ENCODE data around the gene CASR.
A peak's percentile ranks its signal among the peaks of the same experiment; 100 is the strongest.

The CASR gene

DNA sequence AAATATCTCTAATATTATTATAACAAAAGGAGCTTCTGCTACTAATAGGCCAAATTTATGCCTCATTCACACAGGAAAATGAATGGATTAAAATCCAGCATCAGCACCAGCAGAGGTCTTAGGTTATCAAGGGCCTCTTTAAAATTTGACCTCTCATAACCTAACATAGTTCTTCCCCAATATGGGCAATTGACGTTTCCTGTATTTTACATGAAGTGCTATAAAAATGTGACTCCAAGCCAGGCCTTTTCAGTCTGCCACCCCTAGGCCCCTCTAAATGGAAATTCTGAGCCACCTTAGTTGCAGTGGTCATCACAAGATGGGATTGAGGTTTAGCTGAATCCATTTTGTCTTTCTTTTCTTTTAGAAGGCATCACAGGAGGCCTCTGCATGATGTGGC, 70.1 kb downstream of the CASR start:
- H2AFZ ChIP-seq (ENCODE audit: low read depth, low read length) = no peak overlapping the region
- H3K4me1 ChIP-seq (ENCODE audit: control insufficient read depth, insufficient read depth, low read depth, low read length) = no peaks in the 10 kb centered on the region
- no peak overlapping the region for H2BK15ac ChIP-seq (ENCODE audit: low read depth, poor library complexity, severe bottlenecking)
- no peak overlapping the region for H3K14ac ChIP-seq (ENCODE audit: low read length in 2 of 2)
- H2BK120ac ChIP-seq (ENCODE audit: low read depth, low read length) = no peak overlapping the region
- peaks cover 4 to 8% of the 10 kb centered on the region in 2 experiments for H3K27me3 ChIP-seq (ENCODE audit: control insufficient read depth in 1 of 2, insufficient read depth in 1 of 2, low read length in 2 of 2)
- no peaks in the 10 kb centered on the region for H3K36me3 ChIP-seq (ENCODE audit: control insufficient read depth in 1 of 2, insufficient read depth in 2 of 2, low read depth in 1 of 2, low read length in 2 of 2)
- no peak overlapping the region for H3K4ac ChIP-seq (ENCODE audit: low read depth in 1 of 2, low read length in 2 of 2)
- H3K79me1 ChIP-seq (replicated peaks; ENCODE audit: low read length, poor library complexity, severe bottlenecking) = no peaks in the 10 kb centered on the region
- no peak overlapping the region for H3K18ac ChIP-seq (ENCODE audit: low read depth in 1 of 2, low read length in 2 of 2)
- H2BK12ac ChIP-seq (ENCODE audit: low read length in 2 of 2) = no peak overlapping the region
- no peak overlapping the region for H2AK5ac ChIP-seq (ENCODE audit: low read length, severe bottlenecking)
- H4K8ac ChIP-seq (ENCODE audit: low read length) = no peak overlapping the region
- no peaks in the 10 kb centered on the region for H3K9me3 ChIP-seq (ENCODE audit: control insufficient read depth, low read length)
- WGBS = 83% methylated on average over 1 of the region's 1 CpG
- no peak overlapping the region for H3K23ac ChIP-seq (ENCODE audit: low read length in 2 of 2)
- no peak overlapping the region for H3K27ac ChIP-seq (ENCODE audit: low read length, poor library complexity, severe bottlenecking)
- no peak overlapping the region for H3K4me2 ChIP-seq (ENCODE audit: low read length, poor library complexity, severe bottlenecking)
- no peak overlapping the region for H3K9ac ChIP-seq (ENCODE audit: low read length)
- H4K91ac ChIP-seq (ENCODE audit: low read length) = no peak overlapping the region
- no peak for DNase-seq
- H3K4me3 ChIP-seq (ENCODE audit: insufficient read depth in 1 of 2, low read depth in 1 of 2, low read length in 2 of 2) = no peak overlapping the region
- no peak overlapping the region for H2BK5ac ChIP-seq (ENCODE audit: low read depth, low read length, poor library complexity, severe bottlenecking)

DNA sequence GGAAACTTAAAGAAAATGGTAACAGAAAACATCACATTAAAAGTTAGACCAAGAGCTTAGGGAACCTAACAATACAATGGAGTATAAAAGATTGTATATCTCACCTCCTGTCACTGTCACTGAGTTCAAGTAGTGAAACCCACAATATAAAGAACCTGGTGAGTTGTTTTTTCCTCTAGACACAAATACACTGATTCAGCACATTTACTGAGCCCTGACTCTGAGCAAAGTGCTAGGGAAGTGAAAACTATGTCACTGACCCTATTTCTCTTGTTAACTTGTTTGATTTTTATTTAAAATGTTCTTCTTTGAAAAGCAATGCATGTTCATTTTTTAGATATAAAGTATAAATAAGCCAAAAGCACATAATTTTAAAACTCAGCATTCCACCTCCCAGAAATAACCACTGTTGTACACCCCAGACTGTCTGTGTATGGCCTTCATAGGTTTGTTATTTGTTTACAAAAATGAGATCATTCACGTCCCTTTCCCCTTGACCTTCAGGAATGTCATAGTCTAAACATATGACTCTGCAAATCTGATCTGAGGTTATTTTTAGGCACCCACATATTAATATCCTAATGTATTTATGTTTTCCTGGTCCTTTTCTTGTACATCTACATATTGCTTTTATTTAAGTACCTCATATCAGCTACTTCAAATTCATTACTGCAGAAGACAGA, 72.4 kb downstream of the CASR start:
- Histone ChIP-seq H2BK120ac (ENCODE audit: low read depth, low read length) (no peak overlapping the region), H2AK5ac (ENCODE audit: low read length, severe bottlenecking) (no peak overlapping the region), H4K91ac (ENCODE audit: low read length) (no peak overlapping the region), H3K4me1 (ENCODE audit: control insufficient read depth, insufficient read depth, low read depth, low read length) (peaks cover 2% of the 10 kb centered on the region), H2AFZ (ENCODE audit: low read depth, low read length) (no peak overlapping the region), H3K79me1 (replicated peaks; ENCODE audit: low read length, poor library complexity, severe bottlenecking) (no peaks in the 10 kb centered on the region), H3K4ac (ENCODE audit: low read depth in 1 of 2, low read length in 2 of 2) (no peak overlapping the region), H3K4me3 (ENCODE audit: insufficient read depth in 1 of 2, low read depth in 1 of 2, low read length in 2 of 2) (no peak overlapping the region), H3K14ac (ENCODE audit: low read length in 2 of 2) (no peak overlapping the region), H3K27me3 (ENCODE audit: control insufficient read depth in 1 of 2, insufficient read depth in 1 of 2, low read length in 2 of 2) (peaks cover 4 to 6% of the 10 kb centered on the region in 2 experiments), H3K23ac (ENCODE audit: low read length in 2 of 2) (no peak overlapping the region), H2BK12ac (ENCODE audit: low read length in 2 of 2) (no peak overlapping the region), H3K9me3 (ENCODE audit: control insufficient read depth, low read length) (no peaks in the 10 kb centered on the region), H3K36me3 (ENCODE audit: control insufficient read depth in 1 of 2, insufficient read depth in 2 of 2, low read depth in 1 of 2, low read length in 2 of 2) (no peaks in the 10 kb centered on the region), H3K9ac (ENCODE audit: low read length) (no peak overlapping the region), H3K4me2 (ENCODE audit: low read length, poor library complexity, severe bottlenecking) (no peak overlapping the region), H4K8ac (ENCODE audit: low read length) (no peak overlapping the region), H3K18ac (ENCODE audit: low read depth in 1 of 2, low read length in 2 of 2) (no peak overlapping the region), H2BK15ac (ENCODE audit: low read depth, poor library complexity, severe bottlenecking) (no peak overlapping the region), H2BK5ac (ENCODE audit: low read depth, low read length, poor library complexity, severe bottlenecking) (no peak overlapping the region), H3K27ac (ENCODE audit: low read length, poor library complexity, severe bottlenecking) (no peak overlapping the region)
- no CpG with 5 or more reads among the region's 1 CpG for WGBS
- peak; percentile 70 for DNase-seq

DNA sequence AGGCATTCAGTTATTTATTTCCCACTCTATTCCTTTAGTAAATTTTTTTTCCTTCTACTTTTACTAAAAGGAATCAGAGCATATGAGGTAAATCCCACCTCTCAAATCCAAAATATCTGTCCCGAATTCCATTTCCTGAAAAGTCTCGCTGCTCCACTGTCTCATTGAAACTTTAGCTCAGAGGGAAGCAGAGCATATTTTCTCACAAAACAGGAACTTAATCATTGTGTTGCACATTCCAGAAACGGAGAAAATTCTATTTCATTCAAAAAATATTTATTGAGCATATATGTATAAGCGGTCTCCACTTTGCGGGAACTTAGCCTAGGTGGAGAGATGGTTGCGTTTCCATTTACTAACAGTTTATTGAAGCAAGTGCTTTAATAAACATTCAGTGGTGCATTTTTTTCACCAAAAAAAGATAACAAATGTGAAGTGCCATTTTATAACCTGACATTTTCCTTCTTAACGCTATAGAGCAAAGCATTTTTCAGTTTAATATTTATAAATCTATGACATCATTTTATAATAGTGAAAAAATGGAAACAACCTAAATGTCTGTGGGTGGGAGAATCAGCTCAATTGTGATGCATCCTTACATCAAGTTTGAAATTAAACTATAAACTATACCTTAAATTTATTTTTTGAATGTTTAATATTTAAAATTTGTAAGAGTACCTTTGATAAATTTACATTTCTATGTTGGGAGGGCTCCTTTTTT, 74.3 kb downstream of the CASR start:
- Histone ChIP-seq H3K14ac (ENCODE audit: low read length in 2 of 2) (no peak overlapping the region), H3K4me1 (ENCODE audit: control insufficient read depth, insufficient read depth, low read depth, low read length) (peaks cover 2% of the 10 kb centered on the region), H2BK12ac (ENCODE audit: low read length in 2 of 2) (no peak overlapping the region), H3K27me3 (ENCODE audit: control insufficient read depth in 1 of 2, insufficient read depth in 1 of 2, low read length in 2 of 2) (peaks cover 12 to 20% of the 10 kb centered on the region in 2 experiments), H3K4me3 (ENCODE audit: insufficient read depth in 1 of 2, low read depth in 1 of 2, low read length in 2 of 2) (no peak overlapping the region), H2BK120ac (ENCODE audit: low read depth, low read length) (no peak overlapping the region), H2AFZ (ENCODE audit: low read depth, low read length) (no peak overlapping the region), H3K23ac (ENCODE audit: low read length in 2 of 2) (no peak overlapping the region), H2BK5ac (ENCODE audit: low read depth, low read length, poor library complexity, severe bottlenecking) (no peak overlapping the region), H3K4me2 (ENCODE audit: low read length, poor library complexity, severe bottlenecking) (no peak overlapping the region), H3K18ac (ENCODE audit: low read depth in 1 of 2, low read length in 2 of 2) (no peak overlapping the region), H2AK5ac (ENCODE audit: low read length, severe bottlenecking) (no peak overlapping the region), H4K8ac (ENCODE audit: low read length) (no peak overlapping the region), H3K9ac (ENCODE audit: low read length) (no peak overlapping the region), H2BK15ac (ENCODE audit: low read depth, poor library complexity, severe bottlenecking) (no peak overlapping the region), H3K79me1 (replicated peaks; ENCODE audit: low read length, poor library complexity, severe bottlenecking) (no peaks in the 10 kb centered on the region), H3K36me3 (ENCODE audit: control insufficient read depth in 1 of 2, insufficient read depth in 2 of 2, low read depth in 1 of 2, low read length in 2 of 2) (no peaks in the 10 kb centered on the region), H3K9me3 (ENCODE audit: control insufficient read depth, low read length) (no peaks in the 10 kb centered on the region), H3K27ac (ENCODE audit: low read length, poor library complexity, severe bottlenecking) (no peak overlapping the region), H3K4ac (ENCODE audit: low read depth in 1 of 2, low read length in 2 of 2) (no peak overlapping the region), H4K91ac (ENCODE audit: low read length) (no peak overlapping the region)
- 93% methylated on average over 3 of the region's 7 CpGs for WGBS
- DNase-seq = no peak

DNA sequence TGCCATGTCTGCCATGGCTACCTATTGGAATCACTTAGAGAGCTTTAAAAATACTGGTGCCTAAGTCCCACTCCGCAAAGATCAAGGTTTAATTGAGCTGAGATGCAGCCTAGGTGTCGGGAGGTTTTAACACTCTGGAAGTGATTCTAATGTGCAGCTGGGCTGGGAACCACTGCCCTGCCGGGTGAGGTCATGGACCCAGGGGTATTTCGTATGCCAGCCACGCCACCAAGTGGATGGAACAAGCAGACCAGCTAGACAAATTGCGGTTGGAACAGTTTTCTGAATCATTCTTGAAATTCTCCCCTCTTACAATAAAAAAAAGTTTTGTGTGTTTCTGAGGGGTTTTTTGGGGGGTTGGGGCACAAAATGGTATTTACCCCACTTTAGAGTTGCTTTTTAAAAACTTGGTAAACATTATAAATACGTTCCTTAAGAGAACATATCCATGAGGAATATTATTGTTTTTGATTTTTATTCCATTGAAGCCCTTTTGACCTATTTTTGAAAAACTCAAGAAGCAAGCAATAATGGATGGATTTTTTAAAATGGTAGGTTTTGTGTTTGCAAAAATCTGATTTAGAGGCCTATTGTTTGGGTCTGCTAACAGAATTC, 75.4 kb downstream of the CASR start:
- Histone ChIP-seq H3K36me3 (ENCODE audit: control insufficient read depth in 1 of 2, insufficient read depth in 2 of 2, low read depth in 1 of 2, low read length in 2 of 2) (no peaks in the 10 kb centered on the region), H3K27me3 (ENCODE audit: control insufficient read depth in 1 of 2, insufficient read depth in 1 of 2, low read length in 2 of 2) (peaks cover 16 to 29% of the 10 kb centered on the region in 2 experiments), H3K27ac (ENCODE audit: low read length, poor library complexity, severe bottlenecking) (no peak overlapping the region), H2BK120ac (ENCODE audit: low read depth, low read length) (no peak overlapping the region), H3K4me2 (ENCODE audit: low read length, poor library complexity, severe bottlenecking) (no peak overlapping the region), H3K23ac (ENCODE audit: low read length in 2 of 2) (no peak overlapping the region), H2BK15ac (ENCODE audit: low read depth, poor library complexity, severe bottlenecking) (no peak overlapping the region), H3K4ac (ENCODE audit: low read depth in 1 of 2, low read length in 2 of 2) (no peak overlapping the region), H3K4me3 (ENCODE audit: insufficient read depth in 1 of 2, low read depth in 1 of 2, low read length in 2 of 2) (no peak overlapping the region), H3K14ac (ENCODE audit: low read length in 2 of 2) (no peak overlapping the region), H2AFZ (ENCODE audit: low read depth, low read length) (no peak overlapping the region), H4K8ac (ENCODE audit: low read length) (no peak overlapping the region), H3K79me1 (replicated peaks; ENCODE audit: low read length, poor library complexity, severe bottlenecking) (no peaks in the 10 kb centered on the region), H2BK12ac (ENCODE audit: low read length in 2 of 2) (no peak overlapping the region), H2BK5ac (ENCODE audit: low read depth, low read length, poor library complexity, severe bottlenecking) (no peak overlapping the region), H3K18ac (ENCODE audit: low read depth in 1 of 2, low read length in 2 of 2) (no peak overlapping the region), H3K9ac (ENCODE audit: low read length) (no peak overlapping the region), H3K9me3 (ENCODE audit: control insufficient read depth, low read length) (no peaks in the 10 kb centered on the region), H2AK5ac (ENCODE audit: low read length, severe bottlenecking) (no peak overlapping the region), H3K4me1 (ENCODE audit: control insufficient read depth, insufficient read depth, low read depth, low read length) (peaks cover 2% of the 10 kb centered on the region), H4K91ac (ENCODE audit: low read length) (no peak overlapping the region)
- peak; percentile 73 for DNase-seq
- WGBS = 2% methylated on average over 3 of the region's 7 CpGs
